ENCODE data around the gene TCTA.

TCTA gene

DNA sequence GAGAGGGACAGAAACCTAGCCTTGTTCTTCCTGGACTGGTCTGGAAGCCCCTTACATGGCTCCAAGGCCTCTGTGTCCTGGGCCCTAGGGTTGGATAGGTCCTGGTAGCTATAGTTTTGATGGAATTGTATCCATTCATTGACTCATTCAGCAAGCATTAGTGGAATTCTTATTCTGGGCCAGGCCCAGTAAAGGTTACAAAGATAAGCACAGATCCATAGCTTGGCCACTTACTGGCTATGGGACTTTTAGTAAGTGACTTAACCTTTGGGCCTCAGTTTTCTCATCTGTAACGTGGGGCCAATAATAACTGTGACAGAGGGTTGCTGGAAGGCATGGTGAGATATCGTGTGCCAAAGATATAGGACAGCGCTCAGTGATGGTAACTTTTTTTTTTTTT, 44.2 kb downstream of the TCTA start:
- in situ Hi-C loops (cut with MboI; ENCODE audit: low sequenced_read_pairs) = no loop called here

DNA sequence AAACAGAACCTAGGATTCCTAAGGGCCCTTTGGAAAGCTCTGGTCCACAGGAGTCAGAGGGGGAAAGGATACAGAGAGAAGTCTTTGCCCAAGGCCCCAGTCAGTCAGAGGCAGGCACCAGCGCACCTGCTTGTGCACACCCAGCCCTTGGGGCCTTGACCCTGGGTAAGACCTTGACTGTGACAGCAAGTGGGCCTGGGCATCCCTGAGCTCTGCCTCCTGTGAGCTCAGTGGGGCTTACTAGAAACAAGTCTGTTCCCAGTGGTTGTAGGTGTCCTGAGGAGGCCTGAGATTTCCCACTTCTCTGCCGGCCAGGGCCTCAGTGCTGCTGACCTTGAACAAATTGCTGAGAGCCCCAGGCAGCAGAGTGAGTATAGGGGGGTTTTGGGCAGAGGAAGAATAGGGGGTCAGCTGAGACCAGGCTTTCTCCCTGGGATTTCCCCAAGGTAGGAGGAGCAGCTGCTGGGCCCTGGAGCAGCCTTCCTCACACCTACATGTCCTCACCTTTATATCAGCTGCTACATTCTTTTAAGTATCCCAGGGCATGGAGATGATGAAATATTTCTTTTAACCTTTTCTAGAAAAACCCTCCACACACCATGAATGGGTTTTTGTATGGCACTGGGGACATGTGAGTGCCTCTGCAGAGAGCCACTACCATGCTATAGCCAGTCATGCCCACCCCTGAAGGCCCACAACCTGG, 48.1 kb downstream of the TCTA start:
- in situ Hi-C loops (cut with MboI; ENCODE audit: low sequenced_read_pairs) = no loop called here

DNA sequence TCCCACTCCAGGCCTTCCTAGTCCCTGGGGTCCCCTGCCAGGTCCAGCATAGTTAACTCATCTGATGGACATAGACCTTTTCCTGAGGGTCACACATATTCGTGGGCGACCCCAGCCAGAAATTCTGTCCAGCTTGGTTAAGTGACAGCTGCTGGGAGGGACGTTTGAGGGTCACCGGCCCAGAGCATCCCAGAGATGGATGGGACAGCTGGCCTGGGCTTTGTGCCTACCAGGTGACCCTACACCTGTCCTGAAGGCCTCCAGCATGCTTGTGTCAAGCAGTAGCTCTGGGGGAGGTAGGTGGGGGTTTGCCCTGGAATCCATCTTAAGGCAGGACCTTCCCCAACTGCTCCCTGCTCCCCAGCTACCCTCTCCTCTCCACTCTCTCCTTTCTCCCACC, 48.7 kb downstream of the TCTA start:
- in situ Hi-C loops (cut with MboI; ENCODE audit: low sequenced_read_pairs) = no loop called here

DNA sequence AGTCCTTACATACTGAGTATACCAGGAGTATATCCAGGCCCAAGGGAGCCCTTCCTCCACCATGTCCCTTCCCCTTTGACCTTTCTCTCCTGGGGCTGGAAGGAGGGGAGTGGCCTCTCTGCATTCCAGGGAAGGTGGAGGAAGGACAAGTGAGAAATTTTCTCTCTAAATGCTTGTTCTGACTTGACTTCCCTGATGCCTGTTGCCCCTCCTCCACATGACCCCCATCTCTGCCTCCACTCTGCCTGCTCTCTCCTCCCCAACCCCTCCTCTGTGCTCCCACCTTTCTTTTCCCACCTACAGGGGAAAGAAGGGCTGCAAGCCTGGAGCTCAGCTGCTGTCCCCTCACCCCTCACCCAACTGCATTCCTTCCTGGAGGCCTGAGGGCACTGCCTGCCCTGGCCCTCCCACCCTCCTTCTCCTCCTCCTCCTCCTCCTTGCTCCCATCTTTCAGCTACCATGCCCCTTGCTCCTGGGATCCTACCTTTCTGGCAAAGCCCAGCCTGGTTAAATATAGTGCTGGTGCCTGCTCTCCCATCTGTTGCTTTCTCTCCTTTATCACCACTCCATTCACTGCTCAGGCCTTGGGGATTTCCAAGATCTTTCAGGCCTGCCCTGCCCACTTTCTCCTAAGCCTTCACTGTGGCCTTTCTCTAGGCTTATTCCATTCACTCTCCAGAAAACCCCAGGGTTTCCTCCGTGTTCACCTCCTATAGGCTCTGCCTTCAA, 49.4 kb downstream of the TCTA start:
- in situ Hi-C loops (cut with MboI; ENCODE audit: low sequenced_read_pairs) = no loop called here

DNA sequence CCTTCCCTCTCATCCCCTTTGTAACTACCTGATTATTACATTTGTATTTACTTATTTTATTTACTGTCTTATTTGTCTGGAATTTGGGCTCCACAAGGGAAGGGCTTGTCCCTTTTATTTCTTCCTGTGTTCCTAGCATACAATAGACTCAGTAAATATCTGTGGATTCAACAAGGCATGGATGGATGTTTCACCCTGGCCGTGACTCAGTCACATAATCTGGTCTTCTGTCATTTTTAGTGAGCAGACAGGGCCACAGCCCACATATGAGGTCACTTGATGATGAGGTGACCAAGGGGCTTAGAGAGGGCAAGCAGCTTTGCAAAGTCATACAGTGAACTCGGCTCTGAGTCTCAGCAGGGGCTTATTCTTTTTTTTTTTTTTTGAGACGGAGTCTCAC, 50.0 kb downstream of the TCTA start:
- in situ Hi-C loops (cut with MboI; ENCODE audit: low sequenced_read_pairs) = no loop called here

DNA sequence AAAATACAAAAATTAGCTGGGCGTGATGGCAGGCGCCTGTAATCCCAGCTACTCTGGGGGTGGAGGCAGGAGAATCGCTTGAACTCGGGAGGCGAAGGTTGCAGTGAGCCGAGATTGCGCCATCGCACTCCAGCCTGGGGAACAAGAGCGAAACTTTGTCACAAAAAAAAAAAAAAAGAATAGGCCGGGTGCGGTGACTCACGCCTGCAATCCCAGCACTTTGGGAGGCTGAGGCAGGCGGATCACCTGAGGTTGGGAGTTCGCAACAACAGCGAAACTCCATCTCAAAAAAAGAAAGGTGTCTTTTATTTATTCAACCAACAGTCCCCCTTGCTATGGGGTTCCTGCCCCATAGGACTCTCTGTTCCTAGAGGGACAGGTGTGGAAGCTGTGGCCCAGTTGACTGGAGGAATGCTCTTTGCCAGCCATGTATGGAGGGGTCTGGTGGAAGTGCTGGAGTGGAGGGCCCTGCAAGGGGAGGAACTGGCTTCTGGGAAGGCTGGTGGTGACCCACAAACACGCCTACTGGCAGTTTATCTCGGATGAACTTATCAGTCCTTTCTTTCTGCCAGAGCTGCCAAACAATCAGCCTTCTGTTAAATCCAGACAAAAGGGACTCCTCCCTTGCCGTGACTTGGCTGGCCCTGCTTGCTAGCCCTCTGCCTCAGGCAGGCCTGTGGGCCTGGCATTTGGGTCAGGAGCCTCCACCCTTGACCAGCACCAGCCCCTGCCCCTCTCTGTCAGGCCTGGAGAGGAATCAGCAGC, 53.2 kb downstream of the TCTA start:
- in situ Hi-C loops (cut with MboI; ENCODE audit: low sequenced_read_pairs) = no loop called here
